Upper lobe of left lung (tissue), 4 donors: ENCODE measurements around the gene HPD.

ENCODE experiments used
- EP300 ChIP-seq, 4 donors: sonication (generic); formaldehyde crosslinking; IDR thresholded peaks; one replicate each; pipeline ENCODE4 v1.5.1; 2017; ENCODE audit warnings: antibody characterized with exemption in 4 of 4, control low read depth in 2 of 4
- POLR2A ChIP-seq, 4 donors: fragments of 450-650 bp; IDR thresholded peaks; one replicate each; pipeline ENCODE4 v1.5.1; 2016 to 2017; ENCODE audit warnings: antibody characterized with exemption in 4 of 4, mild to moderate bottlenecking in 2 of 4
- POLR2AphosphoS5 ChIP-seq, 2 donors: sonication (generic); formaldehyde crosslinking; IDR thresholded peaks; one replicate each; pipeline ENCODE4 v1.5.1; 2017; ENCODE audit warnings: antibody characterized with exemption in 2 of 2
- TF ChIP-seq, protein P1 (sequence below), 6 experiments: fragments of 450-650 bp in 4 of 6; fragments of 200-600 bp in 2 of 6; sonication (generic) in 2 of 6; IDR thresholded peaks; one replicate each; pipeline ENCODE4 v1.5.1; 2016 to 2019; ENCODE audit warnings: antibody characterized with exemption in 6 of 6

DNA sequence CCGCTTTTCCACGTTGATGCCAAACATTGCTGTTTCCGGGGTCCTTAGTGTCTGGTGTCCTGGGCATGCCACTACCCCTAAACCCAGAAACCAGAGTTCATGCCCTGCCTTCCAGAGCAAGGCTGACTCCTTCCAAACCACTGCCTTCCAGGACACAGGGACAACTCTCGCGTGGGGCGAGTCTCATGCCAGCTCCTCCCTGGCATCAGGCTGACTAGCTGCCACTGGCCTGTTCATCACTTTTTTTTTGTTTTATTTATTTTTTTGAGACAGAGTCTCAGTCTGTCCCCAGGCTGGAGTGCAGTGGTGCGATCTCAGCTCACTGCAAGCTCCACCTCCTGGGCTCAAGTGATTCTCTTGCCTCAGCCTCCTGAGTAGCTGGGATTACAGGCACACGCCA lies 50.0 kb downstream of the HPD start:
- TF ChIP-seq, protein P1, sequence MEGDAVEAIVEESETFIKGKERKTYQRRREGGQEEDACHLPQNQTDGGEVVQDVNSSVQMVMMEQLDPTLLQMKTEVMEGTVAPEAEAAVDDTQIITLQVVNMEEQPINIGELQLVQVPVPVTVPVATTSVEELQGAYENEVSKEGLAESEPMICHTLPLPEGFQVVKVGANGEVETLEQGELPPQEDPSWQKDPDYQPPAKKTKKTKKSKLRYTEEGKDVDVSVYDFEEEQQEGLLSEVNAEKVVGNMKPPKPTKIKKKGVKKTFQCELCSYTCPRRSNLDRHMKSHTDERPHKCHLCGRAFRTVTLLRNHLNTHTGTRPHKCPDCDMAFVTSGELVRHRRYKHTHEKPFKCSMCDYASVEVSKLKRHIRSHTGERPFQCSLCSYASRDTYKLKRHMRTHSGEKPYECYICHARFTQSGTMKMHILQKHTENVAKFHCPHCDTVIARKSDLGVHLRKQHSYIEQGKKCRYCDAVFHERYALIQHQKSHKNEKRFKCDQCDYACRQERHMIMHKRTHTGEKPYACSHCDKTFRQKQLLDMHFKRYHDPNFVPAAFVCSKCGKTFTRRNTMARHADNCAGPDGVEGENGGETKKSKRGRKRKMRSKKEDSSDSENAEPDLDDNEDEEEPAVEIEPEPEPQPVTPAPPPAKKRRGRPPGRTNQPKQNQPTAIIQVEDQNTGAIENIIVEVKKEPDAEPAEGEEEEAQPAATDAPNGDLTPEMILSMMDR (IDR thresholded peaks at IDR 0.05) = no peak
- TF ChIP-seq POLR2AphosphoS5 (IDR thresholded peaks at IDR 0.05) (no peak), POLR2A (IDR thresholded peaks at IDR 0.05) (no peak), EP300 (IDR thresholded peaks at IDR 0.05) (no peak)
